Ishikawa (cell line): ENCODE measurements around the gene HMBS.

Source experiments
- CEBPB ChIP-seq: IDR thresholded peaks from 2 replicates; pipeline ENCODE4 v1.6.1; 2012
- CREB1 ChIP-seq: IDR thresholded peaks from 2 replicates; pipeline ENCODE4 v1.6.1; 2012; ENCODE audit warnings: low read depth
- EGR1 ChIP-seq: IDR thresholded peaks from 2 replicates; pipeline ENCODE4 v1.6.1; 2012
- EP300 ChIP-seq: IDR thresholded peaks from 2 replicates; pipeline ENCODE4 v1.6.1; 2012; ENCODE audit warnings: borderline replicate concordance
- NFIC ChIP-seq: IDR thresholded peaks from 2 replicates; pipeline ENCODE4 v1.6.1; 2012
- RAD21 ChIP-seq: IDR thresholded peaks from 2 replicates; pipeline ENCODE4 v1.6.1; 2012; ENCODE audit warnings: low read depth
- TAF1 ChIP-seq: IDR thresholded peaks from 2 replicates; pipeline ENCODE4 v1.6.1; 2012; ENCODE audit warnings: low read depth, mild to moderate bottlenecking
- YY1 ChIP-seq: IDR thresholded peaks from 2 replicates; pipeline ENCODE4 v1.6.1; 2012; ENCODE audit warnings: low read depth
- ZBTB7A ChIP-seq: IDR thresholded peaks from 2 replicates; pipeline ENCODE4 v1.6.1; 2012; ENCODE audit warnings: low read depth
- TF ChIP-seq, protein P1 (sequence below): IDR thresholded peaks from 2 replicates; pipeline ENCODE4 v1.6.1; 2012; ENCODE audit warnings: low read depth, mild to moderate bottlenecking

DNA sequence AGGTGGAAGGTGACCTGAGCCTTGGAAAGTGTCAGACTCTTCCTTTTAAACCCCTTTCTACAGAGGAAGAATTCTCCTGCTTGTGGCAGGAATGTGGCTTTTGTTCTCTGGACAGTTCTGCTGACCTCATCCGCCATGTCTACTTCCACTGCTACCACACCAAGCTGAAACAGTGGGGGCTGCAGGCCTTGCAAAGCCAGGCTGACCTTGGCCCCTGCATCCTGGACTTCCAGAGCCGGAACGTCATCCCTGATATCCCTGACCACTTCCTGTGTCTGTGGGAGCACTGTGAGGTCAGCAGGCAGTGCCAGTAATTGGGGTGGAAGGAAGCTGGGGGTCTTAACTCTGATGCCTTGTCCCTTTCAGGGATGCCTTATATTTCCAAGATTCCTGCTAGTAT lies 46.0 kb downstream of the HMBS start:
- TF ChIP-seq ZBTB7A (no peak), NFIC (no peak), CREB1 (no peak), EP300 (no peak), RAD21 (no peak), TAF1 (no peak), EGR1 (no peak), CEBPB (no peak), YY1 (no peak)
- TF ChIP-seq, protein P1, sequence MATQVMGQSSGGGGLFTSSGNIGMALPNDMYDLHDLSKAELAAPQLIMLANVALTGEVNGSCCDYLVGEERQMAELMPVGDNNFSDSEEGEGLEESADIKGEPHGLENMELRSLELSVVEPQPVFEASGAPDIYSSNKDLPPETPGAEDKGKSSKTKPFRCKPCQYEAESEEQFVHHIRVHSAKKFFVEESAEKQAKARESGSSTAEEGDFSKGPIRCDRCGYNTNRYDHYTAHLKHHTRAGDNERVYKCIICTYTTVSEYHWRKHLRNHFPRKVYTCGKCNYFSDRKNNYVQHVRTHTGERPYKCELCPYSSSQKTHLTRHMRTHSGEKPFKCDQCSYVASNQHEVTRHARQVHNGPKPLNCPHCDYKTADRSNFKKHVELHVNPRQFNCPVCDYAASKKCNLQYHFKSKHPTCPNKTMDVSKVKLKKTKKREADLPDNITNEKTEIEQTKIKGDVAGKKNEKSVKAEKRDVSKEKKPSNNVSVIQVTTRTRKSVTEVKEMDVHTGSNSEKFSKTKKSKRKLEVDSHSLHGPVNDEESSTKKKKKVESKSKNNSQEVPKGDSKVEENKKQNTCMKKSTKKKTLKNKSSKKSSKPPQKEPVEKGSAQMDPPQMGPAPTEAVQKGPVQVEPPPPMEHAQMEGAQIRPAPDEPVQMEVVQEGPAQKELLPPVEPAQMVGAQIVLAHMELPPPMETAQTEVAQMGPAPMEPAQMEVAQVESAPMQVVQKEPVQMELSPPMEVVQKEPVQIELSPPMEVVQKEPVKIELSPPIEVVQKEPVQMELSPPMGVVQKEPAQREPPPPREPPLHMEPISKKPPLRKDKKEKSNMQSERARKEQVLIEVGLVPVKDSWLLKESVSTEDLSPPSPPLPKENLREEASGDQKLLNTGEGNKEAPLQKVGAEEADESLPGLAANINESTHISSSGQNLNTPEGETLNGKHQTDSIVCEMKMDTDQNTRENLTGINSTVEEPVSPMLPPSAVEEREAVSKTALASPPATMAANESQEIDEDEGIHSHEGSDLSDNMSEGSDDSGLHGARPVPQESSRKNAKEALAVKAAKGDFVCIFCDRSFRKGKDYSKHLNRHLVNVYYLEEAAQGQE: no peak
